Neural cell (in vitro differentiated cells): ENCODE measurements around the gene BMERB1. TPM values are rescaled to one million over a fixed set of nuclear protein-coding genes. Genes with fewer than 3 reads are reported as not detected.

ENCODE experiments used
- H2AFZ ChIP-seq: fragments of 200-600, 300-800 bp; sonication (generic), shearing (Covaris generic); 2 replicates; pipeline ENCODE4 v1.6.0; 2014; ENCODE audit warnings: low read depth, mild to moderate bottlenecking, antibody characterized with exemption, low read length, moderate library complexity
- H3F3A ChIP-seq: fragments of 200-600 bp; shearing (Covaris generic); 2 replicates; pipeline ENCODE4 v1.6.1; 2016; ENCODE audit warnings: mild to moderate bottlenecking, moderate library complexity, mixed read lengths, antibody characterized with exemption, low read length; ENCODE audit not compliant: insufficient read depth, poor library complexity, severe bottlenecking
- H3K27ac ChIP-seq: fragments of 200-600, 300-800 bp; sonication (generic), shearing (Covaris generic); 2 replicates; pipeline ENCODE4 v1.5.1; 2014; ENCODE audit warnings: mild to moderate bottlenecking, low read length, moderate library complexity
- H3K27me3 ChIP-seq: fragments of 300-800, 200-600 bp; sonication (generic), shearing (Covaris generic); 2 replicates; pipeline ENCODE4 v1.6.0; 2014; ENCODE audit warnings: mild to moderate bottlenecking, low read depth, low read length, moderate library complexity; ENCODE audit not compliant: insufficient read depth
- H3K36me3 ChIP-seq: fragments of 300-800, 200-600 bp; sonication (generic), shearing (Covaris generic); 2 replicates; pipeline ENCODE4 v1.5.1; 2014; ENCODE audit warnings: mild to moderate bottlenecking, antibody characterized with exemption, low read length, moderate library complexity; ENCODE audit not compliant: insufficient read depth
- H3K4me2 ChIP-seq: fragments of 300-800, 200-600 bp; sonication (generic), shearing (Covaris generic); 2 replicates; pipeline ENCODE4 v1.6.0; 2014; ENCODE audit warnings: mild to moderate bottlenecking, low read length
- H3K4me3 ChIP-seq: fragments of 300-800, 200-600 bp; sonication (generic), shearing (Covaris generic); 2 replicates; pipeline ENCODE4 v1.5.1; 2014; ENCODE audit warnings: mild to moderate bottlenecking, low read length, moderate library complexity
- H3K79me2 ChIP-seq: fragments of 200-600 bp; shearing (Covaris generic); replicated peaks from 2 replicates; pipeline ENCODE4 v1.6.0; 2014; ENCODE audit warnings: mild to moderate bottlenecking, low read length, moderate library complexity; ENCODE audit not compliant: insufficient read depth
- H3K9ac ChIP-seq: fragments of 300-800, 200-600 bp; sonication (generic), shearing (Covaris generic); 2 replicates; pipeline ENCODE4 v1.6.1; 2016; ENCODE audit warnings: mild to moderate bottlenecking, low read length, mixed read lengths
- H3K9me2 ChIP-seq: fragments of 200-600 bp; shearing (Covaris generic); 2 replicates; pipeline ENCODE4 v1.6.1; 2016; ENCODE audit warnings: mild to moderate bottlenecking, low read length, mixed read lengths; ENCODE audit not compliant: insufficient read depth
- H3K9me3 ChIP-seq: fragments of 200-600, 300-800 bp; sonication (generic), shearing (Covaris generic); 2 replicates; pipeline ENCODE4 v1.6.1; 2016; ENCODE audit warnings: mild to moderate bottlenecking, mixed run types, low read length, moderate library complexity, mixed read lengths
- H4K20me1 ChIP-seq: fragments of 200-600 bp; shearing (Covaris generic); 2 replicates; pipeline ENCODE4 v1.6.1; 2016; ENCODE audit warnings: mild to moderate bottlenecking, mixed run types; ENCODE audit not compliant: insufficient read depth
- EP300 ChIP-seq: fragments of 450-650 bp; conservative IDR thresholded peaks from 2 replicates; pipeline ENCODE4 v1.6.1; 2014; ENCODE audit warnings: antibody characterized with exemption, mild to moderate bottlenecking, moderate library complexity; ENCODE audit not compliant: poor library complexity, severe bottlenecking
- EZH2 ChIP-seq: fragments of 200-600, 300-800 bp; shearing (Covaris generic), sonication (generic); IDR thresholded peaks from 2 replicates; pipeline ENCODE4 v1.6.1; 2014; ENCODE audit warnings: antibody characterized with exemption, low read length, borderline replicate concordance, mild to moderate bottlenecking; ENCODE audit not compliant: insufficient read depth, poor library complexity, severe bottlenecking
- MXI1 ChIP-seq: fragments of 450-650 bp; conservative IDR thresholded peaks from 2 replicates; pipeline ENCODE4 v1.6.1; 2014; ENCODE audit warnings: antibody characterized with exemption, mild to moderate bottlenecking; ENCODE audit not compliant: poor library complexity, severe bottlenecking
- POLR2AphosphoS5 ChIP-seq: IDR thresholded peaks from 2 replicates; pipeline ENCODE4 v1.6.1; 2012
- RAD21 ChIP-seq: fragments of 450-650 bp; conservative IDR thresholded peaks from 2 replicates; pipeline ENCODE4 v1.6.1; 2014; ENCODE audit warnings: antibody characterized with exemption, mild to moderate bottlenecking, moderate library complexity
- SMC3 ChIP-seq: fragments of 450-650 bp; conservative IDR thresholded peaks from 2 replicates; pipeline ENCODE4 v1.6.1; 2014; ENCODE audit warnings: antibody characterized with exemption, mild to moderate bottlenecking, moderate library complexity; ENCODE audit not compliant: poor library complexity
- TAF1 ChIP-seq: IDR thresholded peaks from 2 replicates; pipeline ENCODE4 v1.6.1; 2012; ENCODE audit warnings: low read depth
- polyA plus RNA-seq: library from polyadenylated mRNA; depleted of rRNA; stranded (reverse); fragments of >200 nt; gene quantifications from 2 replicates; pipeline ENCODE4 v1.2.3, GENCODE V29; 2014
- TF ChIP-seq, protein P1 (sequence below): fragments of 450-650 bp; IDR thresholded peaks from 2 replicates; pipeline ENCODE4 v1.5.1; 2014; ENCODE audit warnings: antibody characterized with exemption, mild to moderate bottlenecking, moderate library complexity; ENCODE audit not compliant: poor library complexity, severe bottlenecking
- TF ChIP-seq, protein P2 (sequence below): IDR thresholded peaks from 2 replicates; pipeline ENCODE4 v1.6.1; 2012; ENCODE audit warnings: borderline replicate concordance

BMERB1 gene
- polyA plus RNA-seq, 1 donor from 2014 or later = 149 TPM

DNA sequence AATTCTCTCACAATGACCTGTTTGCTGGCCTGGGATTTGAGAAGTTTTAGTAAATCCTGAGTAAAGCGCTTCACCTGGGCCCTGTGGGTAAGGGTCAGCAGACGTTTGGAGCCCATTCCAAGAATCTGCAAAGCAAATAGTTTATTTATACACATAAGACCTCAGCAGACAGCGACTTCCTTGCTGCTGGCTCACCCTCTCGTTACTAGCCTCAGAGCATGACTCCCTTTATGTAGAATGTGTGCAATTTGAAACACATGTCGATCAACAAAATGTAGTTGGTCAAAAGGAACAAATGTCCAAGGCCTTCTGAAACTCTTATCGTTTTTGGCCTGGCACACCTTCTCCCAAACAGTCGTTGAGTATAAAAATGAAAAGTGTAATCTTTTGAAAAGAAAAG is 177.2 kb downstream of the BMERB1 start:
- Histone ChIP-seq H3F3A (no peaks in the 10 kb centered on the region), H3K9me2 (no peaks in the 10 kb centered on the region), H3K27me3 (no peaks in the 10 kb centered on the region), H3K79me2 (no peaks in the 10 kb centered on the region), H4K20me1 (no peaks in the 10 kb centered on the region), H3K36me3 (peaks cover 5% of the 10 kb centered on the region), H3K4me2 (no peak overlapping the region), H3K27ac (no peak overlapping the region), H2AFZ (no peak overlapping the region), H3K9me3 (no peaks in the 10 kb centered on the region), H3K4me3 (no peak overlapping the region), H3K9ac (no peak overlapping the region)
- no peak for TF ChIP-seq MXI1
- no peak for TF ChIP-seq POLR2AphosphoS5

DNA sequence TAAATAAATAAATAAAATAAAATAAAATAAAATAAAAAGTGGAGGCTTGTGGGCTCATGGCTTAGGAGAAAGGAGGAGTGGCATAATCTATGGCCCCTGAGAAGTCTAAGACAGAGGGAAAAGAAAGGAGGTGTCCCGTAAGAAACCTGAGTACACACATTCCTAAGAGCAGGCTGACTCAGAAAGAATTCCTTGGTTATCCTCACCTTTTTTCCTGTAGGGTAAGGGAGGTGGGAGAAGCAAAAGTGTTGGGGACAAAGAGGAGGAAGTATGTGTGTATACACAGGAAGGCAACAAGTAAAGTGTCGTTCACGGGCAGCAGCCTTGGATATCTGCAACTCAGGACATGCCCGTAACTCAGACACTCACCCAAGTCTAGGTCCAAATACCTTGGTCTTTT is 179.3 kb downstream of the BMERB1 start:
- TF ChIP-seq SMC3 (no peak), MXI1 (no peak), EP300 (no peak), RAD21 (no peak), TAF1 (no peak), EZH2 (no peak), POLR2AphosphoS5 (no peak)
- TF ChIP-seq, protein P1, sequence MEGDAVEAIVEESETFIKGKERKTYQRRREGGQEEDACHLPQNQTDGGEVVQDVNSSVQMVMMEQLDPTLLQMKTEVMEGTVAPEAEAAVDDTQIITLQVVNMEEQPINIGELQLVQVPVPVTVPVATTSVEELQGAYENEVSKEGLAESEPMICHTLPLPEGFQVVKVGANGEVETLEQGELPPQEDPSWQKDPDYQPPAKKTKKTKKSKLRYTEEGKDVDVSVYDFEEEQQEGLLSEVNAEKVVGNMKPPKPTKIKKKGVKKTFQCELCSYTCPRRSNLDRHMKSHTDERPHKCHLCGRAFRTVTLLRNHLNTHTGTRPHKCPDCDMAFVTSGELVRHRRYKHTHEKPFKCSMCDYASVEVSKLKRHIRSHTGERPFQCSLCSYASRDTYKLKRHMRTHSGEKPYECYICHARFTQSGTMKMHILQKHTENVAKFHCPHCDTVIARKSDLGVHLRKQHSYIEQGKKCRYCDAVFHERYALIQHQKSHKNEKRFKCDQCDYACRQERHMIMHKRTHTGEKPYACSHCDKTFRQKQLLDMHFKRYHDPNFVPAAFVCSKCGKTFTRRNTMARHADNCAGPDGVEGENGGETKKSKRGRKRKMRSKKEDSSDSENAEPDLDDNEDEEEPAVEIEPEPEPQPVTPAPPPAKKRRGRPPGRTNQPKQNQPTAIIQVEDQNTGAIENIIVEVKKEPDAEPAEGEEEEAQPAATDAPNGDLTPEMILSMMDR = no peak
- TF ChIP-seq, protein P2, sequence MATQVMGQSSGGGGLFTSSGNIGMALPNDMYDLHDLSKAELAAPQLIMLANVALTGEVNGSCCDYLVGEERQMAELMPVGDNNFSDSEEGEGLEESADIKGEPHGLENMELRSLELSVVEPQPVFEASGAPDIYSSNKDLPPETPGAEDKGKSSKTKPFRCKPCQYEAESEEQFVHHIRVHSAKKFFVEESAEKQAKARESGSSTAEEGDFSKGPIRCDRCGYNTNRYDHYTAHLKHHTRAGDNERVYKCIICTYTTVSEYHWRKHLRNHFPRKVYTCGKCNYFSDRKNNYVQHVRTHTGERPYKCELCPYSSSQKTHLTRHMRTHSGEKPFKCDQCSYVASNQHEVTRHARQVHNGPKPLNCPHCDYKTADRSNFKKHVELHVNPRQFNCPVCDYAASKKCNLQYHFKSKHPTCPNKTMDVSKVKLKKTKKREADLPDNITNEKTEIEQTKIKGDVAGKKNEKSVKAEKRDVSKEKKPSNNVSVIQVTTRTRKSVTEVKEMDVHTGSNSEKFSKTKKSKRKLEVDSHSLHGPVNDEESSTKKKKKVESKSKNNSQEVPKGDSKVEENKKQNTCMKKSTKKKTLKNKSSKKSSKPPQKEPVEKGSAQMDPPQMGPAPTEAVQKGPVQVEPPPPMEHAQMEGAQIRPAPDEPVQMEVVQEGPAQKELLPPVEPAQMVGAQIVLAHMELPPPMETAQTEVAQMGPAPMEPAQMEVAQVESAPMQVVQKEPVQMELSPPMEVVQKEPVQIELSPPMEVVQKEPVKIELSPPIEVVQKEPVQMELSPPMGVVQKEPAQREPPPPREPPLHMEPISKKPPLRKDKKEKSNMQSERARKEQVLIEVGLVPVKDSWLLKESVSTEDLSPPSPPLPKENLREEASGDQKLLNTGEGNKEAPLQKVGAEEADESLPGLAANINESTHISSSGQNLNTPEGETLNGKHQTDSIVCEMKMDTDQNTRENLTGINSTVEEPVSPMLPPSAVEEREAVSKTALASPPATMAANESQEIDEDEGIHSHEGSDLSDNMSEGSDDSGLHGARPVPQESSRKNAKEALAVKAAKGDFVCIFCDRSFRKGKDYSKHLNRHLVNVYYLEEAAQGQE = no peak
- no peak overlapping the region for H3K9ac ChIP-seq
- no peaks in the 10 kb centered on the region for H3K9me3 ChIP-seq
- no peaks in the 10 kb centered on the region for H3K79me2 ChIP-seq
- no peaks in the 10 kb centered on the region for H3K27me3 ChIP-seq
- peaks cover 12% of the 10 kb centered on the region for H3K36me3 ChIP-seq
- H2AFZ ChIP-seq = no peak overlapping the region
- H3K4me2 ChIP-seq = no peak overlapping the region
- no peaks in the 10 kb centered on the region for H4K20me1 ChIP-seq
- no peak overlapping the region for H3K27ac ChIP-seq
- no peaks in the 10 kb centered on the region for H3F3A ChIP-seq
- no peak overlapping the region for H3K4me3 ChIP-seq
- no peaks in the 10 kb centered on the region for H3K9me2 ChIP-seq

DNA sequence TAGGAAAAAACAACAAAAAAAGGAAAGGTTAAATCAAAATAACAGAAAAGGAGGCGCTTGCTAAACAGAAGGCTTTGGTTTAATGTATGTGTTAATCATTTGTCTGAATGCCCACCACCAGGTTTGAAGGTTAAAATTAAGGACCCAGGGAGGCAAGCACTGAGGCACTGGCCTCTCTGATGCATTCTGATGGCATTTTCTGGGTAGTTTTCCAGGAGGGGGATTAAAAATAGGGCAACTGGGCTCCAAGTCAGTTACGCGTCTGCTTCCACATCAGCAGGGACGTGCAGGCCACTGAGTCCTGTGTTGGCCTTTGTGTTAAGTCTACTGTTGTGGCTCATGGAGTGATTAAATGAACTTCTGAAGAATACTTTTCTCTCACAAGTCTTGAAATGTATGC is 181.6 kb downstream of the BMERB1 start:
- Histone ChIP-seq H4K20me1 (no peaks in the 10 kb centered on the region), H3K9me2 (no peaks in the 10 kb centered on the region), H3K27me3 (no peaks in the 10 kb centered on the region), H3K27ac (no peak overlapping the region), H2AFZ (no peak overlapping the region), H3K9ac (no peak overlapping the region), H3F3A (no peaks in the 10 kb centered on the region), H3K4me2 (no peak overlapping the region), H3K4me3 (no peak overlapping the region), H3K79me2 (no peaks in the 10 kb centered on the region), H3K36me3 (peaks cover 7% of the 10 kb centered on the region), H3K9me3 (no peaks in the 10 kb centered on the region)
- TF ChIP-seq, protein P1 = no peak
- TF ChIP-seq TAF1 = no peak
- no peak for TF ChIP-seq MXI1
- no peak for TF ChIP-seq SMC3
- TF ChIP-seq EP300 = no peak
- no peak for TF ChIP-seq RAD21
- TF ChIP-seq POLR2AphosphoS5 = no peak
- no peak for TF ChIP-seq EZH2
- TF ChIP-seq, protein P2 = no peak
